GM13976 (cell line): Measurements from ENCODE around the gene LILRB2.

Experiments used
- DNase-seq: peaks from one replicate; pipeline ENCODE4 v3.0.0; 2012; ENCODE audit warnings: low spot score
- CTCF ChIP-seq: IDR thresholded peaks from 2 replicates; pipeline ENCODE4 v1.5.1; 2012; ENCODE audit warnings: borderline replicate concordance, mild to moderate bottlenecking; ENCODE audit not compliant: insufficient read depth; ENCODE audit errors: extremely low read depth, missing control alignments, control extremely low read depth
- in situ Hi-C: fragments of 300-500 bp; cut with MboI; formaldehyde crosslinking; loops from one replicate; pipeline ENCODE4 v1.12.0; 2022; ENCODE audit warnings: low sequenced_read_pairs, mixed read lengths, inconsistent platforms; ENCODE audit not compliant: unreplicated experiment

Gene LILRB2

GRCh38 chr19:54305141-54305540, 24.2 kb upstream of the LILRB2 start:
- DNase-seq, result no peak
- TF ChIP-seq CTCF, result no peak
- in situ Hi-C loops, result no loop called here

- in situ Hi-C loops, result no loop called here
- no peak for DNase-seq
- TF ChIP-seq CTCF, result no peak
These were observed 21.3 kb upstream of the LILRB2 start for GRCh38 chr19:54302257-54302656.

- no peak for DNase-seq
- TF ChIP-seq CTCF, result no peak
- in situ Hi-C loops, result loop anchor here (5.0 kb wide), 1 partner anchor 278 kb away; no protein-coding TSS in a partner anchor
These were observed 18.6 kb upstream of the LILRB2 start for GRCh38 chr19:54299515-54299914.

- no peak for TF ChIP-seq CTCF
- in situ Hi-C loops, result loop anchor here (5.0 kb wide), 1 partner anchor 278 kb away; no protein-coding TSS in a partner anchor
- no peak for DNase-seq
These were observed 18.2 kb upstream of the LILRB2 start for GRCh38 chr19:54299126-54299498.

GRCh38 chr19:54298357-54299125, 17.6 kb upstream of the LILRB2 start:
- DNase-seq, result no peak
- in situ Hi-C loops, result loop anchor here (5.0 kb wide), 1 partner anchor 279 kb away; no protein-coding TSS in a partner anchor
- TF ChIP-seq CTCF, result no peak

GRCh38 chr19:54297759-54298305, 16.9 kb upstream of the LILRB2 start:
- no peak for DNase-seq
- no peak for TF ChIP-seq CTCF
- in situ Hi-C loops, result loop anchor here (5.0 kb wide), 1 partner anchor 279 kb away; no protein-coding TSS in a partner anchor
